Fibroblast of upper back skin (primary cell): Measurements from ENCODE around the gene FAM193A.
A peak's percentile ranks its signal among the peaks of the same experiment; 100 is the strongest.
"Not testable (repeated sequence)": the region's sequence is repeated elsewhere in the genome, so short reads cannot be mapped to it uniquely, and the experiment has no call there.

Source experiments
- DNase-seq: peaks from one replicate; pipeline ENCODE4 v3.0.0-alpha.2; 2013

FAM193A gene

DNA sequence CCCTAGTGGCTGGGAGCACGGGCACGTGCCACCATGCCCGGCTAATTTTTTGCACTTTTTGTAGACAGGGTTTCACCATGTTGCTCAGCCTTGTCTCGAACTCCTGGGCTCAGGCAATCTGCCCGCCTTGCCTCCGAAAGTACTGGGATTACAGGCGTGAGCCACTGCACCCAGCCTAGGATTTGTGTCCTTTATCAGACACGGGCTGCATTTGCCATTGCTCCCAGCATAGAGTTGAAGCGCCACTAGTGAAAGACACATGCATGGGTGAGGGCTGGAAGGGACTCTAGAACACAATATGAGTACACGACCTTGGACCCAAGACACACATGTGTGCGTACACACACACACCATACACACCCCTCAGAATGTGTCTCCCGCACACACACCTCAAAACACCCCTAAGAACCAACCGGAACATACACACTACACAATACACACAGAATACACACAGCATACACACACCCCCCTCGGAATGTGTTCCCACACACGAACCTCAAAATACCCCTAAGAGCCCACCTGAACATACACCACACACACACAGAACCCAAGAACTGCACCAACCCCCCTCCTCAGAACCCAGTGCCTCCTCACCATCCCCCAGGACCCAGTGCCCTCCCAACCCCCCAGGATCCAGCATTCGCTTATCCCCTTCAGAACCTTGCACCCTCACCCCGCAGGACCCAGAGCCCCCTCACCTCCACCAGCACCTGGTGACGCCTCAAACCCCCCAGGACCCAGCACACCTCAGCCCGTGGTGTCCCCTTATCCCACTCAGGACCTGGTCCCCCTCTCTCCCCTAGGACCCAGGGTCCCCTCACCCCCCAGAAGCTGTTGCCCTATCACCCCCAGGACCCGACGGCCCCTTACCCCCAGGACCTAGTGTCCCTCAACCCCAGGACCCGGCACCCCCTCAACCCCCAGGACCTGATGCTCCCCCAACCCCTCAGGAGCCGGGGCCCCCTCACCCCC lies 218.7 kb downstream of the FAM193A start:
- DNase-seq: no peak

DNA sequence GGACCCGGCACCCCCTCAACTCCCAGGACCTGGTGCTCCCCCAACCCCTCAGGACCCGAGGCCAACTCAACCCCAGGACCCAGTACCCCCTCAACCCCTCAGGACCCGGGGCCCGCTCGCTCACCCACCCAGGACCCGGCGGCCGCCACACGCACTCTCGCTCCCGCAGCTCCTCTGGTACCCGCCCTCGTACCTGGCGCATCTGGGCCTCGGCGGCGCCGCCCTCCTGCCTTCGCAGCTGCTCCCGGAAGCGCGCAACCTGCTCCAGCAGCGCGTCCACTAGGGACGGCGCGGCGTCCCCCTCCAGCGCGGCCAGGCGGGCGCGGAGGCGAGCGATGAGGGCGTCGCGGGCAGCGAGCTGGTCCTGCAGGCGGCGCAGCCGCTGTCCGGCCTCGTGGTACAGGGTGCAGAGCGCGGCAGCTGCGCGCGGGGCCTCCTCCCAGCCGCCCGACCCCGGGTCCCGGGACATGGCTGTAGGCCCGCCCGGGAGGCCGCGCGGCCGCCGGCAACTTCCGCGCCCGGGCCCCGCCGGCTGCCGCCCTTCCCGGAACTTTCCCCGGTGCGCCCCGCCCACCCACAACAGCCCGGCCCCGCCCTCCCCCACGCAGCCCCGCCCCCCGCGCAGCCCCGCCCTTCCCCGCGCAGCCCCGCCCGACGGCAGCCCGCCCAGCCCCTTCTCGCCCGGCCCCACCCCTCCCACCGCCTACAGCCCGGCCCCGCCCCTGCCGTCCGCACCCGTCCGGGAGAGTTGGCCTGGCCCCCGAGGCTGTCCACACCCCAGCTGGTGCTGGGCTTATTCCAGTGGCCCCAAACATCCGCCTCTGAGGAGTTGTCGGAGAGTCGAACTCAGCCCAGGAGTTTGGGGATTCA lies 219.6 kb downstream of the FAM193A start, which contains the start of gene TNIP2:
TSS of gene TNIP2 (minus strand) at position 516 of the 870 bp plus-strand sequence. CDS start at position 469, 47 bp downstream.
- DNase-seq: peak; percentile 78

DNA sequence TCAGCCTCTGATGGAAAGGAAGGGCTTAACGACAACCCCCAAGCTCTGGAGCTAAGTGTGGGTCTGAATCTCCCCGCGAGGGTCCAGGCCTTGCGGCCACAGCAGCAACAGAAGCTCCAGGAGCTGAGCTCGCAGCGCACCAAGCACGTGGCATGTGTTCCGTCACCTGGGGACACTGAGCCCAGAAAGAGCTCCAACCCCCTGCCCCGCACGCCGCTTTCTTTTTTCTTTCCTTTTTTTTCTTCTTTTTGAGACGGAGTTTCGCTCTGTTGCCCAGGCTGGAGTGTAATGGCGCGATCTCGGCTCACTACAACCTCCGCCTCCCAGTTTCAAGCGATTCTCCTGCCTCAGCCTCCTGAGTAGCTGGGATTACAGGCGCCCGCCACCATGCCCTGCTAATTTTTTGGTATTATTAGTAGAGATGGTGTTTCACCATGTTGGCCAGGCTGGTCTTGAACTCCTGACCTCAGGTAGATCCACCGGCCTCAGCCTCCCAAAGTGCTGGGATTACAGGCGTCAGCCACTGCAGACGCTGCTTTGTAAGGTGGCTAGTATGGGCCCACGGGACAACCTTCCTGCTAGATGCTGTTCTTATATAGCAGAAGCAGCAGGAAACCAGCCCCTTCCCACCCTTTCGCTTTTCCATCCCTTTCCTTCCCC lies 220.4 kb downstream of the FAM193A start:
- no peak for DNase-seq

DNA sequence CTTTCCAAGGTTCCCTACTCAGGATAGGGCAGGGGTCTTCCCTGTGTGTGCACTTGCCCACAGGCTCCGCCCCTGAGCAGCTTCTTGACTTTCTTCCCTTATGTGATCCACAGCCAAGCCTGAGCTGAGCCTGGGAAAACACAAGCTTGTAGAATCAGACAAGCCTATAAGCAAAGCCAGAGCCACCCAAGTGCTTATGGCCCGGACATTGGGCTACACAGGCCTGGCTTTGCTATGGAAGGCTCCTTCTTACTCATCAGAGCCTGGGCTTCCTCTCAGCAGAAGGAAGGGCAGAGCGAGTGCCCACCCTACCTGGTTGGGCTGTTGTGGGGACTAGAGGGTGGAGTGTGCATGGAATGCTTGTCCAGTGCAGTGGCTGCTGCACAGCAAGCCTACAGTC lies 221.0 kb downstream of the FAM193A start:
- no peak for DNase-seq

DNA sequence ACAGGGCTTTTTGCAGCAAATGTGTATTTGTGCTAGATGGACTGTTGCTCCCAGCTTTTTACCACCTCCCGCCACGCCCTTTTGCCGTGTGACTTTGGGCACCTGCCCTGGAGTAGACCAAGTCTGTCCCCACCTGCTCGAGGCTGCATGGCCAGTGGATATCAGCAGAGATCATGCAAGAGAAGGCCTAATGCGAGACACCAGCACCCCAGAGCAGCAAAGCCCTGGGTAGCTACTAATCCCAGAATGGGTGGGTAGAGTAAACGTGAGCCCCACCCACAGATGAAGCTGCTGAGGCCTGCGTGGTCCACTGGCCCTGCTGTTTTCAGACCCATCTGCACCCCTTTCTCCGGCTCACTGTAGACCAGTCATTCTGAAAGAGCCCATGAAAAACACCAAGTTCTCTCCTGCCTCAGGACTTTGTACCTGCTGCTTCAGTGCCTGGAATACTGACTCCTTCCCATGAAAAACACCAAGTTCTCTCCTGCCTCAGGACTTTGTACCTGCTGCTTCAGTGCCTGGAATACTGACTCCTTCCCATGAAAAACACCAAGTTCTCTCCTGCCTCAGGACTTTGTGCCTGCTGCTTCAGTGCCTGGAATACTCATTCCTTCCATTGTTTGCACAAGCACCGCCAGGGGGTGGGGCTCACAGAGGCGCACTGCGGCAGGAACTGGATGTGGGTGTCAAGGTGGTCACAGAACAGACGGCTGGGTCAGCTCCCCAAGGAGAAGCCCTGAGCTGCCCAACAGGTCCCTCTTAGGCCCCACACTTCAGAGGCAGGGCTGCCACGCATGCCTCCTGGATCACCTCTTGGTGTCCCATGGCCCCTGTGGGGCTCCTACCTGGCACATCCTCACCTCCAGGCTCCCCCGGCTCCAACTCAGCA lies 224.8 kb downstream of the FAM193A start:
- DNase-seq: no peak

DNA sequence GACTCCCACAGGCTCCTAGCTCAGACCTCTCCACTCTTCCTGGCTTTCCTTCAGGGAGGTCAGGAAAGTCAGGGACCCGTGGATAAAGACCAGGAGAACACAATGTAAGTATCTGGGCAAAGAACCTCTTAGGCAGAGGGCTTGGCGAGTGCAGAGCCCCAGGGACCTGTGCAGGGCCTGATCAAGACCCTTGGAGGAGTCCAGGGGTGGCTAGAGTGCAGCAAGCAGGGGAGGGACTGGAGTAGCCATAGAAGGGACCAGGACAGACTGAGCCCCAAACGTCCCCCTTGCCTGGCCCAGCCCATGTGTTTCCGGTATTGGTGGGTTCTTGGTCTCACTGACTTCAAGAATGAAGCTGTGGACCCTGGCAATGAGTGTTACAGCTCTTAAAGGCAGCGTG lies 225.6 kb downstream of the FAM193A start:
- DNase-seq: no peak

DNA sequence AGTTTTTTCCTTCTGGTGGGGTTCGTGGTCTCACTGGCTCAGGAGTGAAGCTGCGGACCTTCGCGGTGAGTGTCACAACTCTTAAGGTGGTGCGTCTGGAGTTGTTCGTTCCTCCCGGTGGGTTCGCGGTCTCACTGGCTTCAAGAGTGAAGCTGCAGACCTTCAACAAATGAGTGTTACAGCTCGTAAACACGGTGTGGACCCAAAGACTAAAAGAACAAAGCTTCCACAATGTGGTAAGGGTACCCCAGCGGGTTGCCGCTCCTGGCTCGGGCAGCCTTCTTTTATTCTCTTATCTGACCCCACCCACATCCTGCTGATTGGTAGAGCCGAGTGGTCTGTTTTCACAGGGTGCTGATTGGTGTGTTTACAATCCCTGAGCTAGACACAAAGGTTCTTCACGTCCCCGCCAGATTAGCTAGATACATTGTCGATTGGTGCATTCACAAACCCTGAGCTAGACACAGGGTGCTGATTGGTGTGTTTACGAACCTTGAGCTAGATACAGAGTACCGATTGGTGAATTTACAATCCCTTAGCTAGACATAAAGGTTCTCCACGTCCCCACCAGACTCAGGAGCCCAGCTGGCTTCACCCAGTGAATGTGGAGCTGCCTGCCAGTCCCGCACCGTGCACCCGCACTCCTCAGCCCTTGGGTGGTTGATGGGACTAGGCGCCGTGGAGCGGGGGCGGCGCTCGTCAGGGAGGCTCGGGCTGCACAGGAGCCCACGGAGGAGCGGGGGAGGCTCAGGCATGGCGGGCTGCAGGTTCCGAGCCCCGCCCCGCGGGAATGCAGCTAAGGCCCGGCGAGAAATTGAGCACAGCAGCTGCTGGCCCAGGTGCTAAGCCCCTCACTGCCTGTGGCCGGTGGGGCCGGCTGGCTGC lies 226.3 kb downstream of the FAM193A start:
- not testable (repeated sequence) for DNase-seq

DNA sequence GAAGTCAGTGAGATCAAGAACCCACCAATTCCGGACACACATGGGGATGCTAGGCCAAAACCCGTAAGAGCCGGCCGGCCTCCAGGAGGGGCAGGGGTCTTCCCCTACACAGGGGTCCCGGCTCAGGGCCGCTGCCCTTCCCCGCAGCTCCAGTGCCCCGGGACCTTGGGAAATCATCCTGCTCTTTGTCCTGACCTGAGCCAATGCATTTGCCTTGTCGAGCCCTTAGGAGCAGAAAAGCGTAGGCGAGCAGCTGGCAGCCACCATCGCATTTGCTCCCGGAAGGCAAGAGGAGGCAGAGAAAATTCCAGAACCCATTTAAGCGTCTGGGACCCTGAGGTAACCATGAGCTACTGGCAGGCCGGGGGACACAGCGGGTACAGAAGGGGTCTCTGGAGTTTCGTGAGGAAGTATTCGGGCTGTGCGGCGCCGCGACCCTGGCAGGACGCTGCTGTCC lies 227.1 kb downstream of the FAM193A start:
- no peak for DNase-seq

DNA sequence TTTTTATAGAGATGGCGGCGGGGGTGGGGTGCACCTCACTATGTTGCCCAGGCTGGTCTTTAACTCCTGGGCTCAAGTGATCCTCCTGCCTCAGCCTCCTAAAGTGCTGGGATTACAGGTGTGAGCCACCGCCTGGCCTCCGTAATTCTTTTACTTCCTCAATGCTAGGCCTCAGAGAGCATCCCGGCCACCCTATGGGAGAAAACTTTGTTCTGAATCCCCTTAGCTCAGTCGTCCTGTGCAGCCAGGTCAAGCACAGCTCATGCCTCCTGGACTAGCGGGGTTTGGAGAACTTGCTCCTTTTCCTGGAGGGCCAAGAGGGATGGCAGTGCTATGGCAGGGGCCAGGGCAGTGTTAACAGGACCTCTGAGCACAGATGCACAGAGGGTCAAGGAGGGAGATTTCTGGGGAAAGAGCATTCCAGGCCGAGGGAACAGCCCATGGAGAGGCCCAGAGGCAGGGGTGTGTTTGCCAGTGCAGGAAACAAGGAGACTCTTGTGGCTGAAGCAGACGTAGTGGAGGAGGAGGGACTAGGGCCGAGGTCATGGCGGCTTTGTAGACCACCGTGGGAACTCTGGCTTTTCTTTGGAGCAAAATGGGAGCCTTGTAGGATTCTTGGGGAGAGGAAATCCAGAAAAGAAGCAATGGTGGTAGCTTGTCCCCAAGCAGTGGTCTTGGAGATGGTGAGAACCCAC lies 229.5 kb downstream of the FAM193A start:
- DNase-seq: no peak

DNA sequence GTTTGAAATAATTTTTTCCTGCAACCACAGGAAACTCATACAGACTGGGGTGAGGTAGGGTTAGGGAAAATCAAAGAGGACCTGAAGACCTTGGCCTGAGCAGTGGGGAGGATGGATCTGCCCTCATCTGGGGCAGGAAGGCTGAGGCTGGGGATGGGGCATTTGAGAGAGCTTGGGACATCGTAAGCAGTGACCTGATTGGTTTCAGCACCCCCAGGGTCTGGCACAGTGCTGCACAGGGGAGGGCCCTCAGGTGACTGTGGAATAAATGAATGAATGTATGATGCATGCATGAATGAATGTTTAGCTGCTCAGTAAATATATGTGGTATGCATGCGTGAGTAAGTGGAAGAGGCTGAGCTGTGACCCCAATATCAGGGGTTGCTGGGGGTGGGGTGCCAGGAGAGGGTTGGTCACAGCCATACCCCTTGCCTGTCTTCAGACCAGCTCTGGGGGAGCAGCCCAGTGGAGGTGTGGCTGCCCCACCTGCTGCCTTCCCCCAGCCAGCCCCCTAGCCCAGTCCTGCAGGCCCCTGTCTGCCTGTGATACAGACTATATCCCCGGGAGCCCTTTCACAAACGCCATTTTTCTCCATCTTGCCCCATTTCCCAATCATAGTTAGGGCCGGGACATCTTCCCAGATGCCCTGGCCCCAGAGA lies 230.7 kb downstream of the FAM193A start:
- no peak for DNase-seq

DNA sequence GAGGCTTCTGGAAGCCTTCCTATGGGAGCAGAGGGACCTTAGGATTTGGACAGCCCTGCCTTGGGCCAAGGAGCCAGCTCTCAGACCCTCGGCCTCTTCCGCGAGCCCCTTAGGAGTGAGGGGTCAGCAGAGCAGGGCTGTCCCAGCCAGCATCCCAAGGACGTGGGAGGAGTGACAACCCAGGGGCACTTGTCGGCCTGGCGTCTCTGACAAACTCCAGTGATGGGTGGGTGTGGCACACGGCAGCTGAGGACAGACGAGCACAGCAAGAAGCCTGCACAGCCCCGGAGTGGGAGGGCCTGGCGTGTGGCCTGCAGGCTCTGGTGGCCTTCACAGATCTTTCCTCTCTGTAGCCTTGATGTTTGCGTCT lies 231.2 kb downstream of the FAM193A start:
- DNase-seq: no peak

DNA sequence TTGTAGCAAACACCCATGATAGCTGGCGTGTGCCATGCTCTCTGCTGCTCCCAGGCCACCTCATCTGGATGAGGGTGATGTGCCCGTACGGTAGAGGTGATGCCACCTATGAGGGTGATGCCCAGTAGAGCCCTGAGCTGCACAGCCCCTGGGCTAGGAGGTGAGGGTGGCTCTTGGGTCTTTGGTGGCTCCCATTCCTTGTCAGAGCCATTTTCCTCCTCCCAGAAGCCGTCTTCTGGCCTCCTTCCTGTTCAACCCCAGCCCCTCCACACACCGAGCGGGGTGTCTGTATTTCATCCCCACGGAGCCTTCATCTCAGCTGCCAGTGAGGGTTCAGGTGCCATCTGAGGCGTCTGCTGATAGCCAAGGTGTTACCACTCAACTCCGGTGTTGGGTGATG lies 231.7 kb downstream of the FAM193A start:
- DNase-seq: no peak

DNA sequence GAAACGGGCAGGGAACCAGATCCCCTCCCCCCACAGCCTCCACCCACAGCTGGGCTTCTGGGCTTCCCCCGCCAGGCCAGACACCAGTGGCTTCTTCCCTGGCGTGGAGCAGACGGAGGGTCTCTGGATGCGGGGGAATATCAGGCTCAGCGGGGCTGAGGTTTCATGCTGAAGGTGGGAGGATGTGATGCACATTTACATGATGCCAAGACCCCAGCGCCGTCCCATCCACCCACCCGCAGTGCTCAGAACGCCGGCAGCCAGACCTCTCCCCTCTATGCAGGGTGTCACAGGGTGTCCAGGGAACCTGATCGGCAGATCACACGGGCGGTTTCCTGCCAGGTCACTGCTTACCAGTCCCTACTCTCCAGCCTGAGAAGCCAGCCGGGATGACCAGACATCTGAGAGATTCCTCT lies 232.5 kb downstream of the FAM193A start:
- no peak for DNase-seq

DNA sequence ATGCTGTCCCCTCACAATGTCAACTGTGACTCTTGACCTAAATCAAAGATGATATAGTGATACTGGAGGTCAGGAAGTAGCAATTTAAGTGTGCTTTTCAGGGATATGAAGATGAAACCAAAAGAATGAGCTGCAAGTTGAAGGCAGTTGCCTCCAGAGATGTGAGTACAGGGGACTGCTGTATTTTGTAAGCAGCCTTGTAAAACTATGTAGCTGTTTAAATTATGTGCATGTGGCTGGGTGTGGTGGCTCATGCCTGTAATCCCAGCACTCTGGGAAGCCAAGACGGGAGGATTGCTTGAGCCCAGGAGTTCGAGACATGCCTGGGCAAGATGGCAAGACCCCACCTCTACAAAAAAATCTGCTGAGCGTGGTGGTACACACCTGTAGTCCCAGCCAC lies 234.8 kb downstream of the FAM193A start:
- no peak for DNase-seq

DNA sequence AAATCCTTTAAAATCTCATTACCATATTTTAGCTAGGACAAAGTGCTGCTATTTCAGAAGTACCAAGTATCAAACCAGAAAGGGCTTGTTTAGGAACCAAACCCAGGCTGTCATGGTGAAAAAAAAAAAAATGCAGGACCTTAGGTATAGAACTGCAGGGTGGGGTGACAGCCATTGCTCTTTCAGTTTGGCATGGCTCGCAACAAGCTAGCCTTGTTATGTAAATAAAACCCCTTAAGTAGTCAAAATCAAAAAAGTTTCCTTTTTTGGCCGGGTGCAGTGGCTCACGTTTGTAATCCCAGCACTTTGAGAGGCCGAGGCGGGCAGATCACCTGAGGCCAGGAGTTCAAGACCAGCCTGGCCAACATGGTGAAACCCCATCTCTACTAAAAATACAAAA lies 244.2 kb downstream of the FAM193A start:
- DNase-seq: not testable (repeated sequence)

DNA sequence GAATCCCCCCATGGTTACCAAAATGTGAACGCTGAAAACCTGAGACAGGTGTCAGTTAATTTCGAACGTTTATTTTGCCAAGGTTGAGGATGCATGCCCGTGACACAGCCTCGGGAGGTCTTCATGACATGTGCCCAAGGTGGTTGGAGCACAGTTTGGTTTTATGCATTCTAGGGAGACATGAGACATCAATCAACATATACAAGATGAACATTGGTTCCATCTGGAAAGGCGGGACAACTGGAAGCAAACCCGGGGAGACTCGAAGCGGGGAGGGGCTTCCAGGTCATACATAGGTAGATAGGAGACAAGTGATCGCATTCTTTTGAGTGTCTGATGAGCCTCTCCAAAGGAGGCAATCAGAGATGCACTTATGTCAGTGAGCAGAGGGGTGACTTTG lies 245.5 kb downstream of the FAM193A start:
- DNase-seq: no peak
